Fibroblast of the aortic adventitia (primary cell): ENCODE measurements around the gene SEMA6A. TPM values are rescaled to one million over a fixed set of nuclear protein-coding genes. Genes with fewer than 3 reads are reported as not detected.
A peak's percentile ranks its signal among the peaks of the same experiment; 100 is the strongest.

Experiments used
- DNase-seq: peaks from one replicate; pipeline ENCODE4 v3.0.0-alpha.2; 2010; ENCODE audit warnings: low read depth
- H3K4me3 ChIP-seq: 2 replicates; pipeline ENCODE4 v1.5.1; 2011; ENCODE audit warnings: low read depth, mild to moderate bottlenecking, control low read depth, low read length, moderate library complexity
- CTCF ChIP-seq: IDR thresholded peaks from 2 replicates; pipeline ENCODE4 v1.5.1; 2011; ENCODE audit warnings: mild to moderate bottlenecking, low read length, control low read depth, inconsistent platforms; ENCODE audit not compliant: insufficient read depth
- total RNA-seq: library from RNA; depleted of rRNA; stranded (reverse); fragments of >200 nt; gene quantifications from 2 replicates; pipeline ENCODE4 v1.2.3, GENCODE V29; 2012; ENCODE audit warnings: low replicate concordance

Gene SEMA6A
- total RNA-seq, 1 donor, result 0.36 TPM

DNA sequence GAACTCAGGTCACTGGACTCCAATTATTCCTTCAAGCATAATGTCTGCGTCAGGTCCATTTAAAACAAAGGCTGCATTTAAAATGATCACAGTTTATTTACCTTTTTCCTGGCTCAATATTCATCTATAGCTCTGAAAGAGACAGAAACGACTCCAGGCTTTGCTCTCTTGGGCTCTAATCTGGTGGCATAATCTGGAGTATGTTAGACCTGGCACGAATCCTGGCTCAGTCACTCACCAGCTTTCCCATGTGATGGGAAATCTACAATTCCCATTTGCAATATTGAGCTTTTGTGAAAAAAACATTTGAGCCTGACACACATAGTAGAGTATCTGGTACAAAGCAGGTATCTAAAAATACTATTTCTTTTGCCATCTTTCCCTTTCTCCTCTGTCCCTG lies 155.8 kb downstream of the SEMA6A start:
- DNase-seq, result no peak
- no peak overlapping the region for H3K4me3 ChIP-seq
- TF ChIP-seq CTCF, result no peak

GRCh38 chr5:116418016-116418415 lies 156.6 kb downstream of the SEMA6A start:
- H3K4me3 ChIP-seq, result no peak overlapping the region
- DNase-seq, result no peak
- no peak for TF ChIP-seq CTCF

DNA sequence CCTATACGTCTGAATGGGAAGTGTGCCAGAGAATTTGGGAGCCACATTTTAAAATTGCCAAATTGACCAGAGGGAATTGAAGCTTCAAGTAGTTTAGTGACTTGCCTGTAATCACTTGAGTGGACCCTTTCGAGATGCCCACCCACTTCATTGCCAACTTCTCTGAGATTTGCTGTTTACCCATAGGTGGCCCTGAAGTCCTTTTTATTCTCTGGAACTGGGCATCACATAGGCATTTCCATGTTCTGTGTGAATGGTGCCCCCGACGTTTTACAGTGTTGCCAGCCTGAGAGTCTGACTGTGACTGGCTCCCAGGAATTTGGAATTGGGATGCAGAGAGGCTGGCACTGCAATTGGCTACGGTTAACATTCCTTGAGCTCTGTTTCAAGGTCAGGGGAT lies 158.6 kb downstream of the SEMA6A start:
- TF ChIP-seq CTCF, result no peak
- DNase-seq, result no peak
- H3K4me3 ChIP-seq, result no peak overlapping the region

DNA sequence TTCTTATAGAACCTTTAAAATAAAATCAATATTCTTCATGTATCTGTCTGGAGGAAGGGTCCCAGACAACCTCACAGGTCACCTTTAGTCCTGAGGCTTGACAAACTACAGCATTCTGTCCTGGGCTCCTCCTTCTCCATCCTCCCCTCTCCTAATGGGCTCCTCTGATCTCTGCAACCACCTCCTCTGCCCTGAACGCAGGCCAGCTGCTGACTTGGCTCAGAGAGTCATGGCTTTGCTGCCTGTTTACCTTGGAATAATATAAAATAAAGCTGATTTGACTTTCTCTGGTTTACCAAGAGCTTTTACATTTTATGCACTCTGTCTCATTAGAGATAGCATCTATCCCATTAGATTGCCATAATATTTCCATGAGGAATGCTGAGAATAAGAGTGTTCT lies 159.4 kb downstream of the SEMA6A start:
- no peak overlapping the region for H3K4me3 ChIP-seq
- TF ChIP-seq CTCF, result no peak
- DNase-seq, result peak; percentile 7

DNA sequence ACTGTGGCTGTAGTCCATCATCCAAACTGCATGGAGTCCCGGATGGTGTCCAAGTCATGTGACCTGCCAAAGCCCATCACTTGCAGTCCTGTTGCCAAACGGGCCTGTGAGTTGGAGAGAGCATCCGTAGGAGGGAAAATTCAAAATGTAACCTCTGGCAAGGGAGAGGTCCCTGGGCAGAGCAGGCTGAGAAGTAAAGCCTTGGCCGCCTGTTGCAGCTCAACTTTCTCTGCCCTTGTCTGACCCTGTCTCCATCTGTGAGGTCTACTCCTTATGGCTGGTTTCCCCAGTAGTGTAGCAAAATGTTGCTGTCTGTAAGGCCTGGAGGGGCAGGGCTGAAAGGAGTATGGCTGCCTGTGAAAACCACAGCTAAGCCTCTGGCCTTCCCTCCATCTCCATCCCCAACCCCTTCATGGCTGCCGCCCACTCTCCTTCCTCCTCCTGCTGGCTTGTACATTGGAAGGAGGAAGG lies 163.5 kb downstream of the SEMA6A start:
- DNase-seq, result peak; percentile 54
- no peak overlapping the region for H3K4me3 ChIP-seq
- no peak for TF ChIP-seq CTCF

- no peak for TF ChIP-seq CTCF
- DNase-seq, result peak; percentile 21
These were observed 164.2 kb downstream of the SEMA6A start for GRCh38 chr5:116410336-116410890.

More at GRCh38 chr5:116410336-116410890, 164.2 kb downstream of the SEMA6A start:
- H3K4me3 ChIP-seq, result no peak overlapping the region
